ENCODE results near the gene SYNDIG1.

SYNDIG1 gene

DNA sequence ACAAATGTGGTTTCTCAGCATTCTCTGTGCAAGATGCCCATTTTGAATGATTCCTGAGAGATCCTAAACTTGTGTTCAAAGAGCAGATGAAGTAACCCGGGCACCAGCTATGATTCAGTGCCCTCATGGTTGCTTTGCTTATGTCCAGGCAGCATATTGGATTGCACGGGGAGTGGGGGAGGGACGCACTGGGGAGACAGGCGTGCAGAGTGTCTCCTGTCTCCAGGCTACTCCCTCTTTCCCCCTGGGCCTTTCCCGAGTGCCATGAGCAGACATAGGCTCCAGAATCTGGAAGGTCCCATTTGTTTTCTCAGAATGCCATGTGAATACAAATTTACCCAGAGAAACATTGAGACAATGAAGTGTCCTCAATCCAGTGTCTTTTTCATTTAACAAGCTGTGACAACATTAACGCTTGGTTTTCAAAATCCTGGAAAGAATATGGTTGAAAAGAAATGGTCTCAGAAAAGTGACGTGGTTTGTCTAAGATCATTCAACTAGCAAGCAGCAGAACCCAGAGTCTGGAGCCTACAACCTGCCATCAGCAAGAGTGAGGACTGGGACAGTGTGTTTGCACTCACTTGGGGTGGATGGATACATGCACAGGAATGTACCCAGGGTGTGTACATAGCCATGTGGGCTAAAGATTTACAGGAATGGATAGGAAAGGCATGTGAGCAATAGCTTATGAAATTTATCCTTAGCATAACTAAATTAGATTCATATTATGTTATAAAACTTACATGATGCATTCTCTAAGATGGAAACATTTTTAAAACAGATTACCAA, 4.2 kb downstream of the SYNDIG1 start:
- no peak for DNase-seq

DNA sequence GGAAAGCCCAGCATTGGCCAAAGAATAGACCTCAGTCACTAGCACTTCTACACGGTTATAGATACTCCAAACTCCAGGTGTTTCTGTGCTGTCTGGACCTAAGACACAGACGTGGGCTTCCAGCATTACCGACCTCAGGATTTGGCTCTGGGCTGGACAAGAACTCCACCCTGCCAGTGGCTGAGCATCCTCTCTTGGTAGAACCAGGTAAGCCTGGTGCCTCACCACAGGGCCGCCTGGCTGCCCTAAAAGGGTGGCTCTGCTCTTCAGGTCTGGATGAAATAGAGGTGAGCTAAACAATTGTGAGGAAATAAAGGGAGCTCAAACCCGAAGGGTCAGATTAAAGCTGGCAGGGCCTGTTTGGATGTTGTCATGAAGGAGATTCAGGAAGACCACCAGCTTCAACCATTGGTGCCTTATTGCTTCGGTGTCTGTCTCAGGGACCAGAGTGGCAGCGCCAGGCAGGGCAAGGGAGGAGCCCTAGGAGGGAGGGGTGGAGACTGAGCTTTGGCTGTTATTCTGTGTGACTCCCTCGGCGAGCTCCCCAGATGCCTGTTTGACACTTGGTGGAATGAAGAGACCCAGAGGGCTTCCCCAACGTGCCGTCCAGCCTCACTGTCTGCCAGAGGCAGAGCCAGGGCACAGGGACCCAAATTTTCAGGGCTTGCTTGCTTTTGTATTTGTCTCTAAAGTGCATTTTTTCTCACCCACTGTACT, 8.6 kb downstream of the SYNDIG1 start:
- DNase-seq, result no peak

GRCh38 chr20:24478584-24478983, 9.2 kb downstream of the SYNDIG1 start:
- no peak for DNase-seq

GRCh38 chr20:24479106-24479505, 9.7 kb downstream of the SYNDIG1 start:
- DNase-seq, result no peak

DNA sequence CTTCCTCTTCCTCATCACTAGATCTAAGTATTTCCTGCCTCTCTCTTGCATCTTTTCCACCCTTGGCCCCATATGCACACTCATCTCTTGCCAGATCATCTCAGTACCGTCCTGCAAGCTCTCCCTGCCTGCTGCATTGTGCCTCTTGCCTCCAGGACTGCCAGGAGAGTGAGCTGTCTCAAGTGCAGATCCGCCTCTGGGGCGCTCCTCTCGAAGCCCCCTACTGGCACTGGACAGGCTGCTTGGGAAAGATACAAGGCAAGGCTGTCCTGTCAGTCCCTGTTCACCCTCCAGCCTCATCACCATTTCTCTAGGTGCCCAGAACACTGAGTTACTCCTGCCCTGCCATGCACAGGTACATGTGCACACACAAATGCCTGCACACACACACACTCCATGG, 10.2 kb downstream of the SYNDIG1 start:
- no peak for DNase-seq

DNA sequence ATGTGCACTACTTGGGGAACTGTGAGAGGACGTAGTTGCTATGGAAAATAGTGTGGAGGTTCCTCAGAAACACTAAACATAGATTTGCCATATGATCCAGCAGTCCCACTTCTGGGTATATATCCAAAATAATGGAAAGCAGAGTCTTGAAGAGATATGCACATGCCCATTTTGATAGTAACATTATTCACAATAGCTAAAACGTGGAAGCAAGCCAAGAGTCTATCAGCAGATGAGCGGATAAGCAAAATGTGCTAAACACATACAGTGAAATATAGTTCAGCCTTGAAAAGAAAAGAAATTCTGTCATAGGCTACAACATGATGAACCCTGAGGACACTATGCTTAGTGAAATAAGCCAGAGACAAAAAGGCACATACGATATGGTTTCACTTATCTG, 11.1 kb downstream of the SYNDIG1 start:
- no peak for DNase-seq

GRCh38 chr20:24481173-24481572, 11.7 kb downstream of the SYNDIG1 start:
- no peak for DNase-seq

DNA sequence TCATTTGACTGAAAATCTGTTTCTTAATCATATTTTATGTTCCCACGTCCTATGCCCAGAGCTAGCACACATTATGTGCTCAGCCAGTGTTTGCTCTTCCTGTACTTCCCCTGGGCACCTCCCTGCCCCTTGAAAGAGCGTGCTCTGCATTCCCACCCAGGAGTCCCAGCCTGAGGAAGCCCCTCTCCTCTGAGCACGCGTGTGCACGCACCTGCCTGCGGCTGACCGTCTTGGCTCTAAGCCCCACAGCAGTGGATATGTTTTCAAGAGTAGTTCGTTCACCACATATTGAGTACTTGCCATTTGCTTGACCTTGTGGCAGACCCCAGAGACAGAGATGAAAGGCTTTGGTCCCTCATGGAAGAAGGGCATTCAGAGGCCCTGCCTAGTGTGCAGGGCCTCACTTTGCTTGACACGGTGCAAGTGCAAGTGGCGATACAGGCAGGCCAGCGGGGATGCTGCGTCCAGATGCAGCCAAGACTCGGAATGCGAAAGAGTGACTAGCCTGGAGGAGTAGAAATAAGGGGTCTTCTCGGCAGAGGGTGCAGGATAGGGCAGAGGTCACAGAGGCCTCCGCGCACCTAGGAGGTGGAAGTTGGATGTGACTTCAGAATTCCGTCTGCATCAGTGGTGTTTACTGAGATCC, 14.1 kb downstream of the SYNDIG1 start:
- no peak for DNase-seq

- DNase-seq, result no peak
These were observed 14.6 kb downstream of the SYNDIG1 start for GRCh38 chr20:24484081-24484450.

- no peak for DNase-seq
These were observed 16.6 kb downstream of the SYNDIG1 start for GRCh38 chr20:24485981-24486380.

DNA sequence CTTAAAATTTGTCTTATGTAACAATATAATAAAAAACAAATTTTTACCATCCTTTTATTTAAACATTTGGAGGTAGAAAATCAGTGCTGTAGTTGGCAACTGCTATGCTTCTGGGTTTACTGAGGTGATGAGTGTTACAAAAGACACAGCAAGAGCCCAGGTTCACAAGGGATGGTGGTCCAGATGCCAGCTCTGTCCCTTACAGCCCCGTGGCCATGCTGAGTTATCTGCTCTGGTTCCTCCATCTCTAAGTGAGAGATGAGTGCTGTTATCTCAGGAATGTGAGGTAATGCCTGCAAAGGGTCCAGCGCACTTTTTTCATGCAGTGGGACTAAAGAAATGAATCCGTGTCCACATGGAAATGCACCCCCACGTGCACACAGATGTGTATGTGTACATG, 17.8 kb downstream of the SYNDIG1 start:
- DNase-seq, result no peak

- DNase-seq, result no peak
These were observed 18.2 kb downstream of the SYNDIG1 start for GRCh38 chr20:24487648-24488047.

DNA sequence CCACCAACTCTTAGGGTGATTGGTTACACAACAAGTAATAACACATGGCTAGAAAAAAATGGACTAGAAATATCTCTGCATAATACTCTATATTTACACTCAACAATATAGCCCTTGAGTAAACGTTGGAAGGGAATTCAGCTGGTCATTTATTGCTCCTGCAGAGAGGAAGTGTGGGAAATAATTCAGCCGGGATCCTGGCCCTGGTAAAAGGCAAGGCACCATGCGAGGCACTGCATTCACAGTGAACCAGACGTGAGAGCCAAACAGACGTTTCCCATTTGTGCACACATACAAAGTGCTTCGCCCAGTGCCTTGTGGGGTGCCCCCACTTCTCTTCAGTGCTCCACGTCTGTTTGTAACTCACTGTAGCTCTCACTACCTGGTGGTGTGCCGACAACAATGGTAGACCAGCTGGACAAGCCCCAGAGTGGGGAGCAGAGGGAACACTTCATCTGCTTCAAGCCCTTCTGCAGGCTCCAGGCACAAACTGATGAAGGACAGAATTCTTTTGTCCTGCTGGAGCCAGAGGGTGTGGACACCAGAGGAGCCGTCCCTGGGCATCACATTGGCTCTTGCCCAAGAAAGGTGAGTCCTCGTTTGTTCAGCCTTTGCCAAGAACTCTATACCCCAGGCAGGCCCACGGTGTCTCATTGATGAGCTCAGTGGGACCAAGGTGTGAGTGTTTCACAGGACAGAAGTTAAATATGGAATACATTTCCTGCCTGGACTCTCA, 18.8 kb downstream of the SYNDIG1 start:
- no peak for DNase-seq

DNA sequence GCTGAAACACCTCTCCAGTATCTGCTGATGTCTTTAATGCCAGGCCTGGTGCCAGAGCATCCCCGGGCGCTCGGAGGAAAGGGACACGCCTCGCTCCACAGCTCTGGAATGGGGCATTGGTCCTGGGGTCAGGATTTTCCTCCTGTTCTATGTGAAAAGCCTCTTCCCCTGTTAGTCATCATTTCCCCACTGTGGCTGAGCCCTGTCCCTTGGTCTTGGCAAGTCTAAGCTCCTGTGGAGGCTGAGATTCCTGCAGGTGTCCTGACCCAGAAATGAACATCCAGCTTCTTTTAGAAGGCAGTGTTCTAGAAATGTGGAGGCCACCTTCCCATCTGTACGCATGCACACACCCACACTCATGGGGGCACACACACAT, 19.4 kb downstream of the SYNDIG1 start:
- DNase-seq, result no peak

- DNase-seq, result no peak
These were observed 19.8 kb downstream of the SYNDIG1 start for GRCh38 chr20:24489193-24489592.

- DNase-seq, result no peak
These were observed 20.3 kb downstream of the SYNDIG1 start for GRCh38 chr20:24489631-24490260.

DNA sequence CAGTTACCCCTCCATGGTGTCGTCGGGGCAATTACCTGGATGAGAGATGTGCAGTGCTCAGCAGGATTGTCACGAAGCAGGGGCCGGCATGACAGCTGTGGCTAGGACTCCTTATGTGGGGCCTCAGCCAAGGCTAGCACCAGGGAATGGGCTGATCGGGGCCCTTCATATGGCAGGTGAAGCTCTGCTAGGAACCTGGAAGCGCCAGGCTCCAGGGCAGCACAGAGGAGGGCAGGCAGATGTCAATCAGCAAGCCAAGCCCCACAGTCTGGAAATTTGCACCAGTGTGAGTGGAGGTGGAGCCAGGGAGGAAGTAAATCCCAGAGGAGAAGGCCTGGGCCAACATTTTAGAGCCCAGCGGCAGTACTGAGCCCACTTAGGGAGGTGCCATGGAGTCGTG, 21.2 kb downstream of the SYNDIG1 start:
- DNase-seq, result no peak

GRCh38 chr20:24491041-24491756, 21.8 kb downstream of the SYNDIG1 start:
- DNase-seq, result no peak

GRCh38 chr20:24492031-24492607, 22.7 kb downstream of the SYNDIG1 start:
- DNase-seq, result no peak

- no peak for DNase-seq
These were observed 23.3 kb downstream of the SYNDIG1 start for GRCh38 chr20:24492698-24493097.

DNA sequence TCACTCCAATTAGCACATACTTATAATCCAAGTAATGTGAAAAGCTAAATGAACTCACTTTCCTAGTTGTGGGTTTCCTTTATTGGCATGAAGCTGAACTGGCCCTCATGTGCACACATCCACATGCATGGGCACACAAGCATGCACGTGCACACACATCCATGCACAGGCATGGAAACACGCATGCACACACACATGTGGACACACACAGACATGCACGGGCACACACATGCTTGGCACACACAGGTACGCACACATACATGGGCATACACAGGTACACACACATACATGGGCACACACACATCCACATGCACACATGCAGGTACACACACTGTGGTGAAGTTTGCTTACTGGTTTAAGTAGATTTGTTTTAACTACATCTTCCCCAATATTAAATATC, 23.8 kb downstream of the SYNDIG1 start:
- no peak for DNase-seq
